Thyroid gland (tissue), 4 donors: ENCODE results near the gene ASIC5. TPM values are rescaled to one million over a fixed set of nuclear protein-coding genes. Genes with fewer than 3 reads are reported as not detected.

Experiments
- DNase-seq, 2 donors: peaks; one replicate each; pipeline ENCODE4 v3.0.0-alpha.2; 2019
- H3K27ac ChIP-seq, 3 donors: fragments of 200-600 bp; sonication (generic); 1 replicate in 2 of 3; 2 replicates in 1 of 3; pipeline ENCODE4 v1.5.1; 2016 to 2019; ENCODE audit warnings: mild to moderate bottlenecking in 1 of 3, moderate library complexity in 1 of 3
- H3K27me3 ChIP-seq: fragments of 200-600 bp; sonication (generic); one replicate; pipeline ENCODE4 v1.5.1; 2019
- H3K36me3 ChIP-seq, 2 donors: fragments of 200-600 bp; sonication (generic); one replicate each; pipeline ENCODE4 v1.5.1; 2016 to 2019
- H3K4me1 ChIP-seq, 2 donors: fragments of 200-600 bp; sonication (generic); one replicate each; pipeline ENCODE4 v1.5.1; 2017 to 2019
- H3K4me3 ChIP-seq, 3 donors: fragments of 200-600 bp; sonication (generic); replicated peaks in 1 of 3; 1 replicate in 2 of 3; 2 replicates in 1 of 3; pipeline ENCODE4 v1.5.1; 2016; ENCODE audit warnings: mild to moderate bottlenecking in 1 of 3
- H3K9me3 ChIP-seq: fragments of 200-600 bp; sonication (generic); one replicate; pipeline ENCODE4 v1.5.1; 2017
- POLR2A ChIP-seq, 2 donors: fragments of 450-650 bp; IDR thresholded peaks; one replicate each; pipeline ENCODE4 v1.6.1; 2017; ENCODE audit warnings: antibody characterized with exemption in 2 of 2, mild to moderate bottlenecking in 2 of 2, moderate library complexity in 1 of 2
- WGBS, 2 donors: methylation state at CpG; one replicate each; pipeline ENCODE4 v1.1.5; 2017; 5-methylcytosine and 5-hydroxymethylcytosine counted together
- intact Hi-C: fragments of 100-400 bp; cut with DNase I; formaldehyde crosslinking; loops from one replicate; pipeline ENCODE4 v1.15.1; 2023
- total RNA-seq, 4 donors: library from RNA; depleted of rRNA; stranded (reverse); fragments of >200 nt; gene quantifications; one replicate each; pipeline ENCODE4 v1.2.3, GENCODE V29; 2016
- TF ChIP-seq, protein P1 (sequence below), 6 experiments: fragments of 200-600 bp in 3 of 6; fragments of 450-650 bp in 3 of 6; sonication (generic) in 3 of 6; IDR thresholded peaks; one replicate each; pipeline ENCODE4 v1.5.1; 2016 to 2019; ENCODE audit warnings: antibody characterized with exemption in 6 of 6, mild to moderate bottlenecking in 2 of 6, inconsistent platforms in 1 of 6, moderate library complexity in 1 of 6

The ASIC5 gene
- total RNA-seq, 4 donors from 2014 or later, result not detected

DNA sequence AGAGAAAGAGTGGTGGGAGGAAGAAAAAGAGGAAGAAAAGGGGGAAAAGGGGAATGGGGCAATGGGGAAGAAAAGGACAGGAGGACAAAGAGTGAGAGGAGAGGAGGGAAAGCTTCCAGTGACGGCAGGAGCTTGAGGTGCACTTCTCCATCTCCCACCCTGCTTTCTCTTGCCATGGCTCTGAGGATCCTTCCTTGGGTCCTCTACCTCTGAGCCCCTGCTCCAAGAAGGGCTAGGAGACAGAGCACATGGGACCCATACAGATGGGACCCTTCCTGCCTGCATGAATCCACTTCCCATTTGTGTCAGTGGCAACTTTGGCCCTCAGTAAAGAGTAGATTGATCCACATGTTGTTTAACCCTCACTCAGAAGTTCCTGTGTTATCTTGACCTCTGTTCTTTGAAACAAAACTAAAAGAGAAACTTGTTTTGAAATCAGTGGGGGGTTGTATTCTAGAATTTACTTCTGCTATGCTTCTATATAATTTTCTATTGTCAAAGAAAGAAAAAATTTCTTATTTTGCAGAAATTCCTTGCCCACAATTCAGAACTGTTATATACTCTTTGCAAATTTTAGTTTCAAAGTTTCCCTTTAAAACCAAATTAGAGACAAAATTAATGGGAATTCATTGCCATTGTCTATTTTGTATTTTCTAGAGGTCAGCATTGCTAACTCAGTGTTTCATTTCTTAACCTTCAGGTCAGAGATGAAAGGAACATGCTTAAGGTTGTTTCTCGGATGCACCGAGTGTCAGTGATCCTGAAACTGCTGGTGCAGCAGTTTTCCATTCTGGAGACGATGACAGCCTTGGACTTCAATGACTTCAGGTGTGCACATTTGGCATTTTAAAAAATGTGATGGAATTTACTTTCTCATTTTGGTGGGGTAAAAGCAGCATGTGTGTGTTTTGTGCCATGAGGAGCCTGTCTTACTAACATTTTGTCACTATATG, 42.4 kb upstream of the ASIC5 start:
- no peaks in the 10 kb centered on the region for H3K27me3 ChIP-seq
- no peak overlapping the region for H3K27ac ChIP-seq
- intact Hi-C loops, result no loop called here
- no peaks in the 10 kb centered on the region for H3K4me1 ChIP-seq
- H3K9me3 ChIP-seq, result no peaks in the 10 kb centered on the region
- H3K4me3 ChIP-seq, result no peak overlapping the region
- 88 to 91% methylated on average over 4 of the region's 4 CpGs for WGBS, 2 donors
- H3K36me3 ChIP-seq, result no peaks in the 10 kb centered on the region
- no peak for DNase-seq
- TF ChIP-seq, protein P1, sequence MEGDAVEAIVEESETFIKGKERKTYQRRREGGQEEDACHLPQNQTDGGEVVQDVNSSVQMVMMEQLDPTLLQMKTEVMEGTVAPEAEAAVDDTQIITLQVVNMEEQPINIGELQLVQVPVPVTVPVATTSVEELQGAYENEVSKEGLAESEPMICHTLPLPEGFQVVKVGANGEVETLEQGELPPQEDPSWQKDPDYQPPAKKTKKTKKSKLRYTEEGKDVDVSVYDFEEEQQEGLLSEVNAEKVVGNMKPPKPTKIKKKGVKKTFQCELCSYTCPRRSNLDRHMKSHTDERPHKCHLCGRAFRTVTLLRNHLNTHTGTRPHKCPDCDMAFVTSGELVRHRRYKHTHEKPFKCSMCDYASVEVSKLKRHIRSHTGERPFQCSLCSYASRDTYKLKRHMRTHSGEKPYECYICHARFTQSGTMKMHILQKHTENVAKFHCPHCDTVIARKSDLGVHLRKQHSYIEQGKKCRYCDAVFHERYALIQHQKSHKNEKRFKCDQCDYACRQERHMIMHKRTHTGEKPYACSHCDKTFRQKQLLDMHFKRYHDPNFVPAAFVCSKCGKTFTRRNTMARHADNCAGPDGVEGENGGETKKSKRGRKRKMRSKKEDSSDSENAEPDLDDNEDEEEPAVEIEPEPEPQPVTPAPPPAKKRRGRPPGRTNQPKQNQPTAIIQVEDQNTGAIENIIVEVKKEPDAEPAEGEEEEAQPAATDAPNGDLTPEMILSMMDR (IDR thresholded peaks at IDR 0.05), result no peak
- TF ChIP-seq POLR2A (IDR thresholded peaks at IDR 0.05), result no peak

DNA sequence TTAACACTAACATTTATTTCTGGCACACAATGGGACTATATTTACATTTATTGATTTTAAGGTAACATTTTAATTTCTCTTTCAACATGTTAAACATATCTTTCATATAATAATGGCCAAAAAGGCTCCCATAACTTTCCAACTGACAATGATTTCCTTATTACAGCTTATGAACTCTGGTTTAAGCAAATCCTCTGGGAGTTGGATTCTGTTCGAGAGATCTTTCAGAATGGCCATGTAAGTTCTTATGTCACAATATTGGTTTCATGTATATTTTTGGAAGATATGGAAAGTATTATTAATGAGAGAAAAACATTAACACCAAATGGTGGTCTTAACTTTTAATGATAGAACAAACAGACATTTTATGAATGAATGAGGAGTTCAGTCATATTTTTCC, 41.5 kb upstream of the ASIC5 start:
- Histone ChIP-seq H3K9me3 (no peaks in the 10 kb centered on the region), H3K36me3 (no peaks in the 10 kb centered on the region), H3K27me3 (no peaks in the 10 kb centered on the region), H3K27ac (no peak overlapping the region), H3K4me3 (no peak overlapping the region), H3K4me1 (no peaks in the 10 kb centered on the region)
- TF ChIP-seq, protein P1 (IDR thresholded peaks at IDR 0.05), result no peak
- TF ChIP-seq POLR2A (IDR thresholded peaks at IDR 0.05), result no peak
- DNase-seq, result no peak
- intact Hi-C loops, result no loop called here
- WGBS, 2 donors, result 75 to 77% methylated on average over 1 of the region's 1 CpG

DNA sequence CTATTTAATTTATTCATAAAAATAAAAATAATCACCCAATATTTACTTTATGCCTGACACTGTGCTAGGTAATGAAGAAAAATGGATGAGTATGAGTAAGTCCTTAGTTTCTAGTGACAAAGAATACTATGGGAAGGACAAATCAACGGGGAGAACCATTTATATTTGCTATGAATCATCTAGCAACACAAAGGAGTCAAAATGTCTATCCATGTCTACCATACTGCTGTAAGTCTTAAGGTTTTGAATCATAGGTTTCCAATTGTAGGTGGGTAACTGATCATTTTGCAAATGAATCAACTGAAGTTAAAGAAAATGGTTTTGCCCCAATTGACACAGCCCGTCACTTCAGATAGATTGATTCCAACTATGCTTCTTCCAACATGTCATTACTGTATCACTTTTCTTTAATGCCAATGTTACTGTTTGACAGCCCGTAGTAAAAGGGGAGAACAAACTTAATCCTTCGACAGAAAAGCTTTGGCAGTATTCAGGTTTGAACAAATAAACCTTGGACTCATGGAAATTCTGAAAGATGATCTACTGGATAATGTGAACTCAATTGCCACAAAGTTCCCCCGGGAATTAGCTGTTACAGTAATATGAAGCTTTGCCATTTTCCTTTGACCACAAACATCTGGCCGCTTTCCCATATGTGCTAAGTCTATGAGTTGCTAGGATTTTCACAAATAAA, 40.6 kb upstream of the ASIC5 start:
- TF ChIP-seq POLR2A (IDR thresholded peaks at IDR 0.05), result no peak
- TF ChIP-seq, protein P1 (IDR thresholded peaks at IDR 0.05), result no peak
- intact Hi-C loops, result no loop called here
- no peaks in the 10 kb centered on the region for H3K4me1 ChIP-seq
- no peaks in the 10 kb centered on the region for H3K9me3 ChIP-seq
- H3K36me3 ChIP-seq, result no peaks in the 10 kb centered on the region
- no peak for DNase-seq
- WGBS, 2 donors, result 75 to 79% methylated on average over 6 of the region's 6 CpGs
- H3K27ac ChIP-seq, result no peak overlapping the region
- no peak overlapping the region for H3K4me3 ChIP-seq
- no peaks in the 10 kb centered on the region for H3K27me3 ChIP-seq

DNA sequence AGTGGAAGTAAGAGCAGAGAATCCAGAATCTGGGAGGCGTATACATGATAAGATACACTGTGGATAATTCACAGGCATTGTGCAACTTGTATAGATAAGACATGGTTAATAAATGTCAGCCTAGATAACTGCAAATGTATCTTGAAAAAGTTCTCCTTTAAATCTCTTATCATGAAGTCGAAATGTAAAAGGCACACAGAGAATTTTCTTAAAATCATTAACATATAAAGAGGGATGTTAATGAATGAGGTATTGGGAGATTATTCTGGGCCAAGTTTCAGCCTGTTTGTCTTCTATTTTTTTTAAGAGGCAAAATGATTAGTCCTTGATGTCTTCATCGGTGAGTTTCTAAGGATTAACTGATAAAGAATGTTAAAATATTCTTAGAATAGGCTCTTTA, 38.3 kb upstream of the ASIC5 start:
- intact Hi-C loops, result no loop called here
- H3K27me3 ChIP-seq, result no peaks in the 10 kb centered on the region
- H3K27ac ChIP-seq, result no peak overlapping the region

More for the DNA sequence above, 38.3 kb upstream of the ASIC5 start:
- no peaks in the 10 kb centered on the region for H3K4me1 ChIP-seq
- TF ChIP-seq, protein P1 (IDR thresholded peaks at IDR 0.05), result no peak
- no peak for TF ChIP-seq POLR2A (IDR thresholded peaks at IDR 0.05)
- no peak for DNase-seq
- H3K4me3 ChIP-seq, result no peak overlapping the region
- WGBS, 2 donors, result 66 to 77% methylated on average over 3 of the region's 3 CpGs
- no peaks in the 10 kb centered on the region for H3K36me3 ChIP-seq
- no peaks in the 10 kb centered on the region for H3K9me3 ChIP-seq
